DMS 273 (cell line): Measurements from ENCODE around the gene ANKRD28.
"Not testable (repeated sequence)": the region's sequence is repeated elsewhere in the genome, so short reads cannot be mapped to it uniquely, and the experiment has no call there.

Source experiments
- DNase-seq: peaks from one replicate; lab custom pipeline; 2025; ENCODE audit not compliant: unreplicated experiment; lab: John Stamatoyannopoulos, UW

ANKRD28 gene

GRCh38 chr3:15778332-15778858 lies 19.4 kb downstream of the ANKRD28 start:
- no peak for DNase-seq

- not testable (repeated sequence) for DNase-seq
Measured at GRCh38 chr3:15774931-15775560, 22.7 kb downstream of the ANKRD28 start.

- no peak for DNase-seq
Measured at GRCh38 chr3:15771444-15771843, 26.3 kb downstream of the ANKRD28 start.

DNA sequence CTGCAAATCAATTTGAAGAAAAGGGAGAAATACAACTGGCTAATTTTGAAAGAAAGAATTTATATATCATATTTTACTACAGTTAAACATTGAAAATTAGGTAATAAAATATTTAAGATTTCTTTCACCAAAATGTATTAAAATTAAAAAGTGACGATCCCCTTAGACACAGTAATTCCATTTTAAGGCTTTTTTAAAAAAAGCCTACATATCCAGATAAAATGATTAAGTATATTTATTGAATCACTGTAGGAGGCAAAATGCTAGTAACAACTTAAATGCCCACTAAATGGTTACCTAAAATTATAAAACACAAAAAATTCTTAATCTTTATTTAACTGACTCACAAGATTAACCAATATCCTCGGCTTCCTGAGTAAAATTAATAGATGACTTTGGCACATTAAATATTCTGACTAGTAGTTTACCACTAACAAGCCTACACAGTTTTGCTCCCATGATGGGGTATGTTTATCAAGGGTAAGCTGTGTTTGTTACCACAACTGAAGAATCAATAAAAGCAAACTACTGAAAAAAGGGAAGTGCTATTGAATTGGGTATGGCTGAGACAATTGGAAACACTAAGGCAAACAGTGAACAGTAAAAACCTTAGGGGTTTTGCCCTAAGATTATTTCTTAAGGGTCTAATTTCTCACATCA lies 28.4 kb downstream of the ANKRD28 start:
- no peak for DNase-seq

DNA sequence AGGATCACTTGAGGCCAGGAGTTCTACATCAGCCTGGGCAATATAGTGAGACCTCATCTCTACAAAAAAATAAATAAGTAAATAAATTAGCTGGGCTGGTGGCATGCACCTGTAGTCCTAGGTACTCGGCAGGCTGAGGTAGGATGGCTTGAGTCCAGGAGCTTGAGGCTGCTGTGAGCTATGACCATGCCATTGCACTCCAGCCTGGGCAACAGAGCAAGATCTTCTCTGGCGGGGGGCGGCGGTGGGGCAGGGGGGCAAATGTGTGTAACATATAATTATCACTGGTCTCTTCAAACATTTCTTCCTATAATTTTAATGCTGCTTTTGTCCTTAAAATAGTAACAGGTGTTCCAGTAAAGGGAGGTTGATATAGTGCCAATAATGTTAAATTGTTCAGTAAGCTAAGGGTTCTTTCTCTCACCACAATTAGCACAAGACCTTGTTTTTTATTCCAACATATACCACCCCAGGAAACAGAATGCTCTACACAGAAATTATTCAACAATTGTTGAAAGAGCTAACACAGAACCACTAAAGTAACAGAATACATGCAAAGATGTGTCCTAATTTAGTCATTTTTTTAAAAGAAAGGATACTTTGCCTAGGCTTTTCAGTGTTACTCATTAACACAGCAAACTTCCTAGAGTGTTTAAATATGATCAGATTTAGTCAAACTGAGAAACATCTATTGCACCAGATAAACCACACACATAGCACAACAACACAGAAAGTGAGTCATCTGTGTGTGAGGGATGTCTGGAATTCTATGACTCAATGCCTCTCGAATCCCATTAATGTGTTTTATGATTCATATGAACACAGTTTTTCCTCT lies 29.1 kb downstream of the ANKRD28 start:
- peak; percentile 20 for DNase-seq

DNA sequence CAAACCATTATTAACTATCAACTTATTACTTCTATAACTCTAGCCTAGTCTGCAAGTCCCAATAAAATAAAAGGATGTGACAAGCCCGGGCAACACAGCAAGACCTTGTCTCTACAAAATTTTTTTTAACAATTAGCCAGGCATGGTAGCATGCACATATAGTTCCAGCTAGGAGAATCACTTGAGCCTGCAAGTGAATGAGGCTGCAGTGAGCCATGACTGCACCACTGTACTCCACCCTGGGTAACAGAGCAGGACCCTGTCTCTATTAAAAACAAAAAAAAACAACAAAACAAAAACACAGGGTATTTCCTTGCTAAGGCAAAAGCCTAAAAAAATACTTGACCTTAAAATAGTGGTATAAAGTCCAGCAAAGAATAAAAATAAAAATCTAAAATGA lies 31.4 kb downstream of the ANKRD28 start:
- DNase-seq, result no peak

GRCh38 chr3:15758295-15758694 lies 39.5 kb downstream of the ANKRD28 start:
- no peak for DNase-seq

GRCh38 chr3:15757824-15758223 lies 40.0 kb downstream of the ANKRD28 start:
- no peak for DNase-seq

DNA sequence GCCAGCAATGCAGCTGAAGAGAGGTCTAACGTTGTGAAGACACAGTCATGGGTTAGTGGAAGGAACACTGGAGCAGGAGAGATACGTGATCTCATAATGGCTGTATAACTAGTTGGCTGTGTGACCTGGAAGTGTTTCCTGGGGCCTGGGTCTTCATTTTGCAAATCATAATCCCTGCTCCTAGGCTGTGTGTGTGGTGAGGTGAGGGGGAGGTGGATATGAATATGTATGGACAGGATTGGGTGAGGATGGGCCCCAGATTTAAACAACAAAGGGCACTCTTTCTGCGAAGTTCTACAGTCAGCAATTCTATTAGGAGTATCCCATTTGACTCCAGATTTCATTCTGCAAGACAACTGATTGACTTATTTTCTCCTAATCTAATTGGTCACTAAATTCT lies 41.3 kb downstream of the ANKRD28 start:
- DNase-seq, result no peak

DNA sequence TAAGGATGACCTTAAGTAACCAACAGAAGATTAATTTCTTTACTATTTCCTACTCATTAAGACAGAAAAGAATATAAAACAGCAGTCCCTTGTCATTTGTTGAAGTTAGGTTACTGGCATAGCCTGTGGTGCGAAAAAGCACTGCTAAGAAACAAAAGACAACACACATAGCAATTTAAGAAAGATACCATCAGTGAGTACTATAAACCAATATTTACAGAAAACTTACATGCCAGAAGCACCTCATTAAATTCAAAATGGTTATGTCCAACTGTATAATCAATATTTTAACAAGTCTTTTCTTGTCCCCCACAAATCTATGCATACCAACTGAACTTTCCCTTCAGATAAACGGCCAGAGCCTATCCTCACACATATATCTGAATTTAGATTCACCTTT lies 42.0 kb downstream of the ANKRD28 start:
- no peak for DNase-seq

- no peak for DNase-seq
Measured at GRCh38 chr3:15755181-15755580, 42.6 kb downstream of the ANKRD28 start.

GRCh38 chr3:15754047-15754446 lies 43.7 kb downstream of the ANKRD28 start:
- DNase-seq, result no peak

GRCh38 chr3:15753056-15753710 lies 44.6 kb downstream of the ANKRD28 start:
- no peak for DNase-seq

- DNase-seq, result no peak
Measured at GRCh38 chr3:15750879-15751278, 46.9 kb downstream of the ANKRD28 start.

- DNase-seq, result no peak
Measured at GRCh38 chr3:15750143-15750542, 47.6 kb downstream of the ANKRD28 start.

GRCh38 chr3:15745896-15746295 lies 51.9 kb downstream of the ANKRD28 start:
- not testable (repeated sequence) for DNase-seq

GRCh38 chr3:15744176-15744575 lies 53.6 kb downstream of the ANKRD28 start:
- no peak for DNase-seq

DNA sequence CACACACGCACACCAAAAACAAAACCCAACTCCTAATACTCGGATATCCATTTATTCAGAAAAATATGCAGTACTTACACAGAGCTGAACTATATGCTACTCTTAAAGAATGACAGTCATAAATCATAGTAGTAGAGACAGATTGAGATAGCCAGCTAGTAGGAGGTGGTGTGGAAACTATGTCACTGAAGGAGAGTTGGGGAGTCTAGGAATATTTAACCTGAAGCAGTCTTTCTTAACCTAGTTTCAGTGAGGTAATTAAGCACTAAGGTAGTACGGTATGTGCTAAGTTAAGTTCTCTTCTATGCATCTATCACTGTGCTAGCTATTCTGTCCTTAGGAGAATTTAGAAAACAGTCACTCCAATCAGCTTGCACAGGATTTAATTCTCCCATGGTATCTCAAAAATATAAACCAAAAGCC lies 54.2 kb downstream of the ANKRD28 start:
- DNase-seq, result no peak

DNA sequence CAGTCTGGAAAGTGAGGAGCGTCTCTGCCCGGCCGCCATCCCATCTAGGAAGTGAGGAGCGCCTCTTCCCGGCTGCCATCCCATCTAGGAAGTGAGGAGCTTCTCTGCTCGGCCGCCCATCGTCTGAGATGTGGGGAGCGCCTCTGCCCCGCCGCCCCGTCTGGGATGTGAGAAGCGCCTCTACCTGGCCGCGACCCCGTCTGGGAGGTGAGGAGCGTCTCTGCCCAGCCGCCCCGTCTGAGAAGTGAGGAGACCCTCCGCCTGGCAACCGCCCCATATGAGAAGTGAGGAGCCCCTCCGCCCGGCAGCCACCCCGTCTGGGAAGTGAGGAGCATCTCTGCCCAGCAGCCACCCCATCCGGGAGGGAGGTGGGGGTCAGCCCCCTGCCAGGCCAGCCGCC lies 55.5 kb downstream of the ANKRD28 start:
- not testable (repeated sequence) for DNase-seq

DNA sequence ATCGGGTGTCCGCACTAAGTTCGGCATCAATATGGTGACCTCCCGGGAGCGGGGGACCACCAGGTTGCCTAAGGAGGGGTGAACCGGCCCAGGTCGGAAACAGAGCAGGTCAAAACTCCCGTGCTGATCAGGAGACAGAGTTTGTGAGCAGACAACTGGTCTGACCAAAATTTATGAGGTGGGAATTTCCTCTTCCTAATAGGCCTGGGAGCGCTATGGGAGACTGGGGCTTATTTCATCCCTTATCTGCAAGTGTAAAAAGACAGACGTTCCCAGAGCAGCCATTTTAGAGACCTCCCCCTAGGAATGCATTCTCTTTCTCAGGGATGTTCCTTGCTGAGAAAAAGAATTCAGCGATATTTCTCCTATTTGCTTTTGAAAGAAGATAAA lies 59.2 kb downstream of the ANKRD28 start:
- DNase-seq, result peak; percentile 0

DNA sequence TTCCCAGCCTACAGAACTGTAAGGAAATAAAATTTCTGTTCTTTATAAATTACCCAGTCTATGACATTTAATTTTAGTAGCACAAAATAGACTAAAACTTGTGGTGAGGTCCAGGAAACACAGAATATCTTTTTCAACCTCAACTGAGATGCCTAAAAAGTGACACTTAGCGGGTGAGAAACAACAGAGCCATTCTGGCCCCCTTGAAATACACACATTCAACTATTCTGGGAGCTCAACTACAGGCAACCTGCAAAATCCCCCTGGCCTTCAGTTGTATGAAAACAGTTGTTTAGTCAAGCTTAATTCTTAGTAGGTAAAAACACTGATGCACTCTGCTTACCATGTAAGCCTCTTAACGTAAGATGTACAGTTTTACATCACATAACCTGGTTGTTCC lies 66.8 kb downstream of the ANKRD28 start:
- no peak for DNase-seq
